WTC11 (cell line): ENCODE data around the gene PLA2G5.

Experiments used
- CREB1 ChIP-seq: sonication (generic); formaldehyde crosslinking; IDR thresholded peaks from 2 replicates; pipeline ENCODE4 v1.8.0; 2023; ENCODE audit warnings: mild to moderate bottlenecking, missing genetic modification reagents
- CREM ChIP-seq: sonication (generic); formaldehyde crosslinking; IDR thresholded peaks from 2 replicates; pipeline ENCODE4 v1.8.1; 2022; ENCODE audit warnings: mild to moderate bottlenecking, missing genetic modification reagents, moderate library complexity
- FOXP1 ChIP-seq: sonication (generic); formaldehyde crosslinking; IDR thresholded peaks from 2 replicates; pipeline ENCODE4 v1.8.0; 2022; ENCODE audit warnings: missing genetic modification reagents, mild to moderate bottlenecking, moderate library complexity, borderline replicate concordance
- TF ChIP-seq, protein P1 (sequence below): sonication (generic); formaldehyde crosslinking; IDR thresholded peaks from 2 replicates; pipeline ENCODE4 v1.8.1; 2022; ENCODE audit warnings: missing genetic modification reagents, borderline replicate concordance
- TF ChIP-seq, protein P2 (sequence below): fragments of 200-600 bp; IDR thresholded peaks from 2 replicates; pipeline ENCODE4 v1.8.0; 2022; ENCODE audit warnings: antibody characterized with exemption
- TF ChIP-seq, protein P3 (sequence below): sonication (generic); formaldehyde crosslinking; IDR thresholded peaks from 2 replicates; pipeline ENCODE4 v1.8.1; 2023; ENCODE audit warnings: mild to moderate bottlenecking, missing genetic modification reagents, moderate library complexity
- TF ChIP-seq, protein P4 (sequence below): sonication (generic); formaldehyde crosslinking; IDR thresholded peaks from 2 replicates; pipeline ENCODE4 v1.8.0; 2023; ENCODE audit warnings: missing genetic modification reagents
- TF ChIP-seq, protein P5 (sequence below): sonication (generic); formaldehyde crosslinking; IDR thresholded peaks from 2 replicates; pipeline ENCODE4 v1.8.1; 2023; ENCODE audit warnings: mild to moderate bottlenecking, moderate library complexity, missing genetic modification reagents
- TF ChIP-seq, protein P6 (sequence below): sonication (generic); formaldehyde crosslinking; IDR thresholded peaks from 2 replicates; pipeline ENCODE4 v1.8.0; 2023; ENCODE audit warnings: missing genetic modification reagents, mild to moderate bottlenecking, borderline replicate concordance
- TF ChIP-seq, protein P7 (sequence below): sonication (generic); formaldehyde crosslinking; IDR thresholded peaks from 2 replicates; pipeline ENCODE4 v1.8.0; 2022; ENCODE audit warnings: mild to moderate bottlenecking, missing genetic modification reagents
- TF ChIP-seq, protein P8 (sequence below): sonication (generic); formaldehyde crosslinking; IDR thresholded peaks from 2 replicates; pipeline ENCODE4 v1.8.1; 2022; ENCODE audit warnings: mild to moderate bottlenecking, moderate library complexity, missing genetic modification reagents

DNA sequence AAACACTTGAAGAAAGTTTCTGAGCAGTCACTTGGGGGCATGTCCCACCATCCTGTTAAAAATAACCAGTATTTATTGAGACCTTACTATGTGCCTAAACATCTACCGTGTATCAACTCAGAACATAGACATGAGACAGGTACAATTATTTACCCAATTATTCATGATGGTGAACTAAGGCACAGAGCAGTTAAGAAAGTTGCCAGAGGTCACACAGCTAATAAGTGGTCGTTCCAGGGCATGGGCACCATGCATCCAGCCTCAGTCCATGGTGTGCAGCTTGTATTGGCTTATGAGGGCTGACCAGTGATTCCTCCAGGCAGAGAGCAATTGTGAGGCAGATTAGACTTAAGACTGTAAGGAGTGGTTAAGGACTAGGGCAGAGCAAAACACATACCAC, 5.4 kb downstream of the PLA2G5 start:
- TF ChIP-seq, protein P1, sequence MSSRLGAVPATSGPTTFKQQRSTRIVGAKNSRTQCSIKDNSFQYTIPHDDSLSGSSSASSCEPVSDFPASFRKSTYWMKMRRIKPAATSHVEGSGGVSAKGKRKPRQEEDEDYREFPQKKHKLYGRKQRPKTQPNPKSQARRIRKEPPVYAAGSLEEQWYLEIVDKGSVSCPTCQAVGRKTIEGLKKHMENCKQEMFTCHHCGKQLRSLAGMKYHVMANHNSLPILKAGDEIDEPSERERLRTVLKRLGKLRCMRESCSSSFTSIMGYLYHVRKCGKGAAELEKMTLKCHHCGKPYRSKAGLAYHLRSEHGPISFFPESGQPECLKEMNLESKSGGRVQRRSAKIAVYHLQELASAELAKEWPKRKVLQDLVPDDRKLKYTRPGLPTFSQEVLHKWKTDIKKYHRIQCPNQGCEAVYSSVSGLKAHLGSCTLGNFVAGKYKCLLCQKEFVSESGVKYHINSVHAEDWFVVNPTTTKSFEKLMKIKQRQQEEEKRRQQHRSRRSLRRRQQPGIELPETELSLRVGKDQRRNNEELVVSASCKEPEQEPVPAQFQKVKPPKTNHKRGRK (CRISPR knock-in tag) = no peak
- no peak for TF ChIP-seq FOXP1 (CRISPR knock-in tag)
- TF ChIP-seq, protein P2, sequence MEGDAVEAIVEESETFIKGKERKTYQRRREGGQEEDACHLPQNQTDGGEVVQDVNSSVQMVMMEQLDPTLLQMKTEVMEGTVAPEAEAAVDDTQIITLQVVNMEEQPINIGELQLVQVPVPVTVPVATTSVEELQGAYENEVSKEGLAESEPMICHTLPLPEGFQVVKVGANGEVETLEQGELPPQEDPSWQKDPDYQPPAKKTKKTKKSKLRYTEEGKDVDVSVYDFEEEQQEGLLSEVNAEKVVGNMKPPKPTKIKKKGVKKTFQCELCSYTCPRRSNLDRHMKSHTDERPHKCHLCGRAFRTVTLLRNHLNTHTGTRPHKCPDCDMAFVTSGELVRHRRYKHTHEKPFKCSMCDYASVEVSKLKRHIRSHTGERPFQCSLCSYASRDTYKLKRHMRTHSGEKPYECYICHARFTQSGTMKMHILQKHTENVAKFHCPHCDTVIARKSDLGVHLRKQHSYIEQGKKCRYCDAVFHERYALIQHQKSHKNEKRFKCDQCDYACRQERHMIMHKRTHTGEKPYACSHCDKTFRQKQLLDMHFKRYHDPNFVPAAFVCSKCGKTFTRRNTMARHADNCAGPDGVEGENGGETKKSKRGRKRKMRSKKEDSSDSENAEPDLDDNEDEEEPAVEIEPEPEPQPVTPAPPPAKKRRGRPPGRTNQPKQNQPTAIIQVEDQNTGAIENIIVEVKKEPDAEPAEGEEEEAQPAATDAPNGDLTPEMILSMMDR = no peak
- TF ChIP-seq, protein P3, sequence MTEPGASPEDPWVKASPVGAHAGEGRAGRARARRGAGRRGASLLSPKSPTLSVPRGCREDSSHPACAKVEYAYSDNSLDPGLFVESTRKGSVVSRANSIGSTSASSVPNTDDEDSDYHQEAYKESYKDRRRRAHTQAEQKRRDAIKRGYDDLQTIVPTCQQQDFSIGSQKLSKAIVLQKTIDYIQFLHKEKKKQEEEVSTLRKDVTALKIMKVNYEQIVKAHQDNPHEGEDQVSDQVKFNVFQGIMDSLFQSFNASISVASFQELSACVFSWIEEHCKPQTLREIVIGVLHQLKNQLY (CRISPR knock-in tag) = no peak
- TF ChIP-seq, protein P4, sequence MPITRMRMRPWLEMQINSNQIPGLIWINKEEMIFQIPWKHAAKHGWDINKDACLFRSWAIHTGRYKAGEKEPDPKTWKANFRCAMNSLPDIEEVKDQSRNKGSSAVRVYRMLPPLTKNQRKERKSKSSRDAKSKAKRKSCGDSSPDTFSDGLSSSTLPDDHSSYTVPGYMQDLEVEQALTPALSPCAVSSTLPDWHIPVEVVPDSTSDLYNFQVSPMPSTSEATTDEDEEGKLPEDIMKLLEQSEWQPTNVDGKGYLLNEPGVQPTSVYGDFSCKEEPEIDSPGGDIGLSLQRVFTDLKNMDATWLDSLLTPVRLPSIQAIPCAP = no peak
- TF ChIP-seq CREB1 (CRISPR knock-in tag) = no peak
- TF ChIP-seq, protein P5, sequence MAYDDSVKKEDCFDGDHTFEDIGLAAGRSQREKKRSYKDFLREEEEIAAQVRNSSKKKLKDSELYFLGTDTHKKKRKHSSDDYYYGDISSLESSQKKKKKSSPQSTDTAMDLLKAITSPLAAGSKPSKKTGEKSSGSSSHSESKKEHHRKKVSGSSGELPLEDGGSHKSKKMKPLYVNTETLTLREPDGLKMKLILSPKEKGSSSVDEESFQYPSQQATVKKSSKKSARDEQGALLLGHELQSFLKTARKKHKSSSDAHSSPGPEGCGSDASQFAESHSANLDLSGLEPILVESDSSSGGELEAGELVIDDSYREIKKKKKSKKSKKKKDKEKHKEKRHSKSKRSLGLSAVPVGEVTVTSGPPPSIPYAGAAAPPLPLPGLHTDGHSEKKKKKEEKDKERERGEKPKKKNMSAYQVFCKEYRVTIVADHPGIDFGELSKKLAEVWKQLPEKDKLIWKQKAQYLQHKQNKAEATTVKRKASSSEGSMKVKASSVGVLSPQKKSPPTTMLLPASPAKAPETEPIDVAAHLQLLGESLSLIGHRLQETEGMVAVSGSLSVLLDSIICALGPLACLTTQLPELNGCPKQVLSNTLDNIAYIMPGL = no peak
- no peak for TF ChIP-seq CREM (CRISPR knock-in tag)
- TF ChIP-seq, protein P6, sequence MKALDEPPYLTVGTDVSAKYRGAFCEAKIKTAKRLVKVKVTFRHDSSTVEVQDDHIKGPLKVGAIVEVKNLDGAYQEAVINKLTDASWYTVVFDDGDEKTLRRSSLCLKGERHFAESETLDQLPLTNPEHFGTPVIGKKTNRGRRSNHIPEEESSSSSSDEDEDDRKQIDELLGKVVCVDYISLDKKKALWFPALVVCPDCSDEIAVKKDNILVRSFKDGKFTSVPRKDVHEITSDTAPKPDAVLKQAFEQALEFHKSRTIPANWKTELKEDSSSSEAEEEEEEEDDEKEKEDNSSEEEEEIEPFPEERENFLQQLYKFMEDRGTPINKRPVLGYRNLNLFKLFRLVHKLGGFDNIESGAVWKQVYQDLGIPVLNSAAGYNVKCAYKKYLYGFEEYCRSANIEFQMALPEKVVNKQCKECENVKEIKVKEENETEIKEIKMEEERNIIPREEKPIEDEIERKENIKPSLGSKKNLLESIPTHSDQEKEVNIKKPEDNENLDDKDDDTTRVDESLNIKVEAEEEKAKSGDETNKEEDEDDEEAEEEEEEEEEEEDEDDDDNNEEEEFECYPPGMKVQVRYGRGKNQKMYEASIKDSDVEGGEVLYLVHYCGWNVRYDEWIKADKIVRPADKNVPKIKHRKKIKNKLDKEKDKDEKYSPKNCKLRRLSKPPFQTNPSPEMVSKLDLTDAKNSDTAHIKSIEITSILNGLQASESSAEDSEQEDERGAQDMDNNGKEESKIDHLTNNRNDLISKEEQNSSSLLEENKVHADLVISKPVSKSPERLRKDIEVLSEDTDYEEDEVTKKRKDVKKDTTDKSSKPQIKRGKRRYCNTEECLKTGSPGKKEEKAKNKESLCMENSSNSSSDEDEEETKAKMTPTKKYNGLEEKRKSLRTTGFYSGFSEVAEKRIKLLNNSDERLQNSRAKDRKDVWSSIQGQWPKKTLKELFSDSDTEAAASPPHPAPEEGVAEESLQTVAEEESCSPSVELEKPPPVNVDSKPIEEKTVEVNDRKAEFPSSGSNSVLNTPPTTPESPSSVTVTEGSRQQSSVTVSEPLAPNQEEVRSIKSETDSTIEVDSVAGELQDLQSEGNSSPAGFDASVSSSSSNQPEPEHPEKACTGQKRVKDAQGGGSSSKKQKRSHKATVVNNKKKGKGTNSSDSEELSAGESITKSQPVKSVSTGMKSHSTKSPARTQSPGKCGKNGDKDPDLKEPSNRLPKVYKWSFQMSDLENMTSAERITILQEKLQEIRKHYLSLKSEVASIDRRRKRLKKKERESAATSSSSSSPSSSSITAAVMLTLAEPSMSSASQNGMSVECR (CRISPR knock-in tag) = no peak
- TF ChIP-seq, protein P7, sequence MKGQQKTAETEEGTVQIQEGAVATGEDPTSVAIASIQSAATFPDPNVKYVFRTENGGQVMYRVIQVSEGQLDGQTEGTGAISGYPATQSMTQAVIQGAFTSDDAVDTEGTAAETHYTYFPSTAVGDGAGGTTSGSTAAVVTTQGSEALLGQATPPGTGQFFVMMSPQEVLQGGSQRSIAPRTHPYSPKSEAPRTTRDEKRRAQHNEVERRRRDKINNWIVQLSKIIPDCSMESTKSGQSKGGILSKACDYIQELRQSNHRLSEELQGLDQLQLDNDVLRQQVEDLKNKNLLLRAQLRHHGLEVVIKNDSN (CRISPR knock-in tag) = no peak
- TF ChIP-seq, protein P8, sequence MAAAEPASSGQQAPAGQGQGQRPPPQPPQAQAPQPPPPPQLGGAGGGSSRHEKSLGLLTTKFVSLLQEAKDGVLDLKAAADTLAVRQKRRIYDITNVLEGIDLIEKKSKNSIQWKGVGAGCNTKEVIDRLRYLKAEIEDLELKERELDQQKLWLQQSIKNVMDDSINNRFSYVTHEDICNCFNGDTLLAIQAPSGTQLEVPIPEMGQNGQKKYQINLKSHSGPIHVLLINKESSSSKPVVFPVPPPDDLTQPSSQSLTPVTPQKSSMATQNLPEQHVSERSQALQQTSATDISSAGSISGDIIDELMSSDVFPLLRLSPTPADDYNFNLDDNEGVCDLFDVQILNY = no peak
